ENCODE data around the gene WNT5A. TPM values are rescaled to one million over a fixed set of nuclear protein-coding genes. Genes with fewer than 3 reads are reported as not detected.

WNT5A gene
- total RNA-seq, 1 donor from 2014 or later: 27.2 TPM

GRCh38 chr3:55467099-55467498, 20.0 kb downstream of the WNT5A start:
- no peak for DNase-seq
- intact Hi-C loops (cut with DNase I): no loop called here
- ATAC-seq: no peak
- TF ChIP-seq, protein P1, sequence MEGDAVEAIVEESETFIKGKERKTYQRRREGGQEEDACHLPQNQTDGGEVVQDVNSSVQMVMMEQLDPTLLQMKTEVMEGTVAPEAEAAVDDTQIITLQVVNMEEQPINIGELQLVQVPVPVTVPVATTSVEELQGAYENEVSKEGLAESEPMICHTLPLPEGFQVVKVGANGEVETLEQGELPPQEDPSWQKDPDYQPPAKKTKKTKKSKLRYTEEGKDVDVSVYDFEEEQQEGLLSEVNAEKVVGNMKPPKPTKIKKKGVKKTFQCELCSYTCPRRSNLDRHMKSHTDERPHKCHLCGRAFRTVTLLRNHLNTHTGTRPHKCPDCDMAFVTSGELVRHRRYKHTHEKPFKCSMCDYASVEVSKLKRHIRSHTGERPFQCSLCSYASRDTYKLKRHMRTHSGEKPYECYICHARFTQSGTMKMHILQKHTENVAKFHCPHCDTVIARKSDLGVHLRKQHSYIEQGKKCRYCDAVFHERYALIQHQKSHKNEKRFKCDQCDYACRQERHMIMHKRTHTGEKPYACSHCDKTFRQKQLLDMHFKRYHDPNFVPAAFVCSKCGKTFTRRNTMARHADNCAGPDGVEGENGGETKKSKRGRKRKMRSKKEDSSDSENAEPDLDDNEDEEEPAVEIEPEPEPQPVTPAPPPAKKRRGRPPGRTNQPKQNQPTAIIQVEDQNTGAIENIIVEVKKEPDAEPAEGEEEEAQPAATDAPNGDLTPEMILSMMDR (IDR thresholded peaks at IDR 0.05): no peak
- H3K9me3 ChIP-seq: no peaks in the 10 kb centered on the region
- no peaks in the 10 kb centered on the region for H3K4me1 ChIP-seq
- H3K27ac ChIP-seq: no peak overlapping the region
- H3K4me3 ChIP-seq: no peak overlapping the region
- no peaks in the 10 kb centered on the region for H3K27me3 ChIP-seq (ENCODE audit: low read depth)
- peaks cover 9% of the 10 kb centered on the region for H3K36me3 ChIP-seq

DNA sequence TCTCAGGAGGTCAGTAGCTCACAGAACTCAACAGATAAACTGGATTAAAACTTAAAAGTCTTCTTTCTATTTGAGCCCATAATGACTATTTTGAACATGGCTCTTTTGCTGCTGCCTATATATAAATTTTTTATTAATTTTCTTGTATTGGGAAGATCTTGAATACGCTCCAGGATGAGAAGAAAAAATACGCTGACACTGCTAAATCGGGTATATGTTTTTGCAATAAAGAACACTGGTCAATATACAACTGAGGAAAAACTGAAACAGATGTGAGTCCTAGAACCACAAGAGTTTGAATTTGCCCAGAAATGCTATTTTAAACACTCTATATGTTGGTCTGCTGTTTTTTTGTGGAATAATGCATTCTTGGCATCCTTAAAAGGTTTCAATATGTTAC, 20.6 kb downstream of the WNT5A start:
- H3K4me1 ChIP-seq: no peaks in the 10 kb centered on the region
- no peak overlapping the region for H3K27ac ChIP-seq
- TF ChIP-seq, protein P1 (IDR thresholded peaks at IDR 0.05): no peak
- H3K4me3 ChIP-seq: no peak overlapping the region
- H3K9me3 ChIP-seq: no peaks in the 10 kb centered on the region
- peaks cover 9% of the 10 kb centered on the region for H3K36me3 ChIP-seq
- ATAC-seq (no peak), DNase-seq (no peak)
- no peaks in the 10 kb centered on the region for H3K27me3 ChIP-seq (ENCODE audit: low read depth)
- intact Hi-C loops (cut with DNase I): no loop called here

- H3K27me3 ChIP-seq (ENCODE audit: low read depth): no peaks in the 10 kb centered on the region
- DNase-seq (no peak), ATAC-seq (no peak)
- TF ChIP-seq, protein P1 (IDR thresholded peaks at IDR 0.05): no peak
- H3K4me1 ChIP-seq: no peaks in the 10 kb centered on the region
- H3K27ac ChIP-seq: no peak overlapping the region
- no peaks in the 10 kb centered on the region for H3K9me3 ChIP-seq
- intact Hi-C loops (cut with DNase I): no loop called here
- H3K36me3 ChIP-seq: no peaks in the 10 kb centered on the region
- H3K4me3 ChIP-seq: no peak overlapping the region
Observed at GRCh38 chr3:55461896-55462295, 25.2 kb downstream of the WNT5A start.

DNA sequence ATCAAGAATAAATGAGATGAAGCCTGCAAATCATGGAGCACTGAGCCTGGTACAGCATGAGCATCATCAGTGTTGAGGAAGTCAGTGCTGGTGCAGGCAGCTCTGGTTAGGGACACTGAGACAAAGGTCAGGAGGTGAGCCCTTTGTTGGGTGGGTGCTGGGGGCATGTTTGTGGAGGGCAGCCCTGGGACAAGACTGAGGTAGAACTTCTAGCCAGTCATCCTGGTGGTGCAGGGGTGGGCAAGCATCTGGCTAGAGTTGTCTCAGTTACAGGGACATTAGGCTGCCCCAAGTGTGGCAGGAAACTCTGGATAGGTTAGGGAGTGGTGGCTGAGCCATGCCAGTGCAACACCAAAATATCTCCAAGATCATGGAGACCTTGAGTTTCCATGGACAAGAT, 27.3 kb downstream of the WNT5A start:
- H3K36me3 ChIP-seq: no peaks in the 10 kb centered on the region
- H3K27ac ChIP-seq: no peak overlapping the region
- H3K9me3 ChIP-seq: no peaks in the 10 kb centered on the region
- H3K27me3 ChIP-seq (ENCODE audit: low read depth): no peaks in the 10 kb centered on the region
- TF ChIP-seq, protein P1 (IDR thresholded peaks at IDR 0.05): no peak
- intact Hi-C loops (cut with DNase I): no loop called here
- DNase-seq (no peak), ATAC-seq (no peak)
- no peak overlapping the region for H3K4me3 ChIP-seq
- H3K4me1 ChIP-seq: no peaks in the 10 kb centered on the region

DNA sequence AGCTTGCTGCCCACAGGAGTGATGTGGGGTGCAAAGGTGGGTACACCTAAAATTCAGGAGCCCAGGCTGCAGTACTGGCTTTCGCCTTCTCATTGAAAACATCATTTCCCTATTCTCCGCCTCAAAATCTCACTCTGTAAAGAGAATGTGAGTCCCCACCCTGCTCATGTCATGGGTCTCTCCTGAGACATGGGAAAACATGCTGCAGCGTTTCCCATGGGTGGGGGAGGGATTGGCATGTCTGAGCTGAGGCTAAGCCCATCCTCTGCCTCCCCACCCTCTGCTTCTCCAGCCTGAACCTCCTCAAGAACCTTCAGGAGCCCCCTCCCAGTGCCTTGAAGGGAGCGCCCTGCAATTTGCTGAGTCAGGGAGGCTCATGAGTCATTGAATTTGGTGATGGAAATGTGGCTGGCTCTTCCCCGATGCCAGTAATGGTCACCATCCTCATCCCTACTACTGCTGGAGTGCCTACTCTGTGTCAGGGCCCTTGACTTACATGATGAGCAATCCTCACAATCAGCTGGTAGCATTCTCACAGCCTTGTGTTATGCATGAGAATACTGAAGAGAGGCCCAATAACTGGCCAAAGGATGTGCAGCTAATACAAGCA, 28.8 kb downstream of the WNT5A start:
- no peaks in the 10 kb centered on the region for H3K27me3 ChIP-seq (ENCODE audit: low read depth)
- DNase-seq (no peak), ATAC-seq (no peak)
- TF ChIP-seq, protein P1 (IDR thresholded peaks at IDR 0.05): no peak
- intact Hi-C loops (cut with DNase I): no loop called here
- H3K36me3 ChIP-seq: no peaks in the 10 kb centered on the region
- no peaks in the 10 kb centered on the region for H3K9me3 ChIP-seq
- H3K4me1 ChIP-seq: no peaks in the 10 kb centered on the region
- no peak overlapping the region for H3K4me3 ChIP-seq
- no peak overlapping the region for H3K27ac ChIP-seq

Data from lower lobe of right lung (tissue), 2 donors.